ENCODE data around the gene CDK14. TPM values are rescaled to one million over a fixed set of nuclear protein-coding genes. Genes with fewer than 3 reads are reported as not detected.

CDK14 gene
- total and polyA plus RNA-seq, 2 donors (not counting 3 experiments of a cell fraction or from before 2014, with no cell fraction given) = 5.5 to 34.2 TPM

- intact Hi-C loops (cut with micrococcal nuclease) (no loop called here), dilution Hi-C loops (cut with MboI; ENCODE audit: extremely low pct_ligation_motif_present, low sequenced_read_pairs) (no loop called here)
- BruUV-seq (replicated peaks) = no TSS peak
- H3K9me1 ChIP-seq (replicated peaks; ENCODE audit: control insufficient read depth, extremely low read depth, insufficient read depth, low read length) = no peaks in the 10 kb centered on the region
- FAIRE-seq = no peak
- H3K9me3 ChIP-seq (replicated peaks; ENCODE audit: control insufficient read depth, insufficient read depth, low read length) = no peaks in the 10 kb centered on the region
- H3K9ac ChIP-seq (replicated peaks; ENCODE audit: extremely low read depth, insufficient read depth, low read length) = no peak overlapping the region
- no peak overlapping the region for H3K4me2 ChIP-seq (ENCODE audit: insufficient read depth, low read length)
- no peak overlapping the region for H2AFZ ChIP-seq (ENCODE audit: low read depth, low read length)
- ChIA-PET CTCF (interaction anchor here (0.8 to 1.1 kb wide), 2 partner anchors 30 to 511 kb away, joined by 3 to 4 read pairs; no protein-coding TSS in a partner anchor), POLR2A (no interaction called here)
- H4K20me1 ChIP-seq (replicated peaks; ENCODE audit: control insufficient read depth, extremely low read depth, insufficient read depth, low read length) = no peaks in the 10 kb centered on the region
- H3K27ac ChIP-seq (ENCODE audit: insufficient read depth, low read depth, low read length) = no peak overlapping the region
- TF ChIP-seq MAX (IDR thresholded peaks at IDR 0.05; ENCODE audit: insufficient read depth, insufficient read length) (no peak), POLR2A (IDR thresholded peaks at IDR 0.05; ENCODE audit: low read depth, low read length) (no peak), CTCF (IDR thresholded peaks at IDR 0.05; ENCODE audit: extremely low read depth in 1 of 2, insufficient read depth in 1 of 2, low read depth in 1 of 2, low read length in 2 of 2) (no peak), FOS (IDR thresholded peaks at IDR 0.05; ENCODE audit: borderline replicate concordance, insufficient read depth, low read length) (no peak), GATA2 (IDR thresholded peaks at IDR 0.05; ENCODE audit: insufficient read depth, insufficient read length, low read depth, low read length) (no peak), JUN (IDR thresholded peaks at IDR 0.05; ENCODE audit: borderline replicate concordance, insufficient read depth, insufficient read length, low read depth) (no peak), POLR2AphosphoS5 (IDR thresholded peaks at IDR 0.05; ENCODE audit: insufficient read depth, low read depth, low read length) (no peak), MYC (IDR thresholded peaks at IDR 0.05; ENCODE audit: low read depth, low read length) (no peak), EZH2 (IDR thresholded peaks at IDR 0.05; ENCODE audit: borderline replicate concordance, low read depth, low read length, severe bottlenecking) (no peak)
- no peaks in the 10 kb centered on the region for H3K27me3 ChIP-seq (ENCODE audit: control insufficient read depth in 2 of 2, insufficient read depth in 2 of 2, low read length in 2 of 2)
- no peaks in the 10 kb centered on the region for H3K36me3 ChIP-seq (ENCODE audit: control insufficient read depth in 2 of 2, extremely low read depth in 1 of 2, insufficient read depth in 2 of 2, low read length in 2 of 2)
- no peak overlapping the region for H3K4me3 ChIP-seq (replicated peaks in 1 of 3; ENCODE audit: insufficient read depth in 1 of 3, low read depth in 1 of 3, low read length in 3 of 3)
- no peak for DNase-seq (ENCODE audit: low read depth, low spot score)
- H3K79me2 ChIP-seq (ENCODE audit: control insufficient read depth, insufficient read depth, low read length) = no peaks in the 10 kb centered on the region
- no peaks in the 10 kb centered on the region for H3K4me1 ChIP-seq (ENCODE audit: control insufficient read depth, extremely low read depth, insufficient read depth, low read length)
Observed at GRCh38 chr7:90966346-90966745, 370.2 kb downstream of the CDK14 start.
